ENCODE results near the gene EPB41.

DNA sequence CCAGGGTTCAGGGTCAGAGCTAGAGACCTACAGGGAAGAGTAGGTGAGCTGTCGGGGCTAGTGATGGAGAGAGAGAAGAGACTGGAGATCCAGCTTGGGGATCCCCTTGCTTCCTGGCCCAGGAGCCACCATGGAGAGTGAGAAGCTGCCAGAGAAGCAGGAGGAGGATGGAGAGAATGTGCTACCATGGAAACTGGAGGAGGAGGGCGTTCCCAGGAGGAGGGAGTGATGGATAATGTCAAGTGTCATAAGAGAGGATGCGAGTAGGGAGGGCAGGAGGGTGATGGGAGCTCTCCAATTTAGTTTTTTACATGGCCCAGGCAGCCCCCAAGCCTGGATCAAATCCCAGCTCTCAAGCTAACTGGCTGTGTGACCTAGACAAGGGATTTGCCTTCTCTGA is 46.5 kb upstream of the EPB41 start:
- TF ChIP-seq, protein P1, sequence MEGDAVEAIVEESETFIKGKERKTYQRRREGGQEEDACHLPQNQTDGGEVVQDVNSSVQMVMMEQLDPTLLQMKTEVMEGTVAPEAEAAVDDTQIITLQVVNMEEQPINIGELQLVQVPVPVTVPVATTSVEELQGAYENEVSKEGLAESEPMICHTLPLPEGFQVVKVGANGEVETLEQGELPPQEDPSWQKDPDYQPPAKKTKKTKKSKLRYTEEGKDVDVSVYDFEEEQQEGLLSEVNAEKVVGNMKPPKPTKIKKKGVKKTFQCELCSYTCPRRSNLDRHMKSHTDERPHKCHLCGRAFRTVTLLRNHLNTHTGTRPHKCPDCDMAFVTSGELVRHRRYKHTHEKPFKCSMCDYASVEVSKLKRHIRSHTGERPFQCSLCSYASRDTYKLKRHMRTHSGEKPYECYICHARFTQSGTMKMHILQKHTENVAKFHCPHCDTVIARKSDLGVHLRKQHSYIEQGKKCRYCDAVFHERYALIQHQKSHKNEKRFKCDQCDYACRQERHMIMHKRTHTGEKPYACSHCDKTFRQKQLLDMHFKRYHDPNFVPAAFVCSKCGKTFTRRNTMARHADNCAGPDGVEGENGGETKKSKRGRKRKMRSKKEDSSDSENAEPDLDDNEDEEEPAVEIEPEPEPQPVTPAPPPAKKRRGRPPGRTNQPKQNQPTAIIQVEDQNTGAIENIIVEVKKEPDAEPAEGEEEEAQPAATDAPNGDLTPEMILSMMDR (IDR thresholded peaks at IDR 0.05): no peak
- no peak for TF ChIP-seq POLR2A (IDR thresholded peaks at IDR 0.05)

Data from prostate gland (tissue), 2 donors.